C4-2B (cell line): Measurements from ENCODE around the gene CHAF1B.

Experiments used
- CTCF ChIP-seq: fragments of 450-650 bp; conservative IDR thresholded peaks from 2 replicates; pipeline ENCODE4 v1.5.1; 2017; ENCODE audit warnings: mild to moderate bottlenecking
- ZFX ChIP-seq: fragments of 450-650 bp; IDR thresholded peaks from 2 replicates; pipeline ENCODE4 v1.6.1; 2017

DNA sequence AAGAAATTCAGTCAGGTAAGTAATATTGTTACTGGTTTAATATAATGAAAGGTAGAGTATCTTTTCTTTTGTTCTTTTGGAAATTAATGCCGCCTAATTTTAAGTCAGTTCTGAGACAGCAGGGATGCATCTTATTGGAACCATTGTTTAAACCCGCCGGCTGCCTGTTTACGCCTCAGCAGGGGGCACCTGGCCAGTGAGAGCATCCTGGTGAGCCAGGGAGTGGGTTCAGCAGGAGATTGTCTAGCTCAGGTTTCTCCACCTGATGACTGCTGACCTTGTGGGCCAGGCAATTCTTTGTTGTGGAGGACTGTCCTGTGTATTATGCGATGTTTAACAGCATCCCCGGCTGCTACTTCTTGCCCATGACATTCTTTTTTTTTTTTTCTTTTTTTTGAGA is 30.2 kb downstream of the CHAF1B start:
- TF ChIP-seq CTCF = no peak
- TF ChIP-seq ZFX = no peak
